Mammary epithelial cell (primary cell): ENCODE results near the gene FBXL7.

Source experiments
- CTCF ChIP-seq, 2 donors: IDR thresholded peaks in 1 of 2; conservative IDR thresholded peaks in 1 of 2; 2 replicates each; pipeline ENCODE4 v1.5.1; 2011 to 2012; ENCODE audit warnings: inconsistent platforms in 2 of 2, low read length in 2 of 2, mild to moderate bottlenecking in 2 of 2, control low read depth in 1 of 2, low read depth in 1 of 2; ENCODE audit not compliant: insufficient read depth in 1 of 2; ENCODE audit errors: extremely low read depth in 1 of 2
- EZH2 ChIP-seq: IDR thresholded peaks from 2 replicates; pipeline ENCODE4 v1.6.1; 2012; ENCODE audit warnings: low read length, inconsistent platforms, borderline replicate concordance

GRCh38 chr5:15623794-15624193 lies 123.8 kb downstream of the FBXL7 start:
- TF ChIP-seq CTCF (conservative IDR thresholded peaks at IDR 0.05 in 1 of 2, IDR thresholded peaks at IDR 0.05 in 1 of 2; ENCODE audit: extremely low read depth in 1 of 2, insufficient read depth in 1 of 2, low read depth in 1 of 2, low read length in 2 of 2) = no peak
- no peak for TF ChIP-seq EZH2
